ENCODE results near the gene RDH16.

RDH16 gene

DNA sequence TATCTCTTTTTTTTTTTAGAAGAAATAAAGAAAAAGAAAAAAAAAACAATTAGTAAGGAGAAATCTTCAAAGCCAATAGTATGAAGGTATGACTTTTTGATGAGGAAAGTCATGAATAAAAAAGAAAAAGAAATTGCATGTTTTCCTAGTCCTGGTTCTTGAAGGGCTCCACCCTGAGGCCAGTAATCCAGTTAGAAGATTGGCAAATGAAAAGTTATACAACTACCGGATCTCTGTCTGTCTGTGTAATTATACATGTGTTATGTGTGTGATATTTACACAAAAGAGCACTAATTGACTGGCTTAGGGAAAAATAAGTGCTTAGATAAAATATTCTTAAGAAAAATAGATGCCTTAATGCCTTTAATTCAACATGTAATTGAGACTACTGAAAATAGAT, 51.6 kb downstream of the RDH16 start:
- FAIRE-seq (no peak), DNase-seq (ENCODE audit: insufficient read length, low spot score) (no peak)
- TF ChIP-seq PAX5 (IDR thresholded peaks at IDR 0.05; ENCODE audit: insufficient read depth, low read length, severe bottlenecking): no peak
- no peak for TF ChIP-seq TAF1 (IDR thresholded peaks at IDR 0.05; ENCODE audit: low read depth, low read length)
- no peak for TF ChIP-seq POLR2AphosphoS5 (IDR thresholded peaks at IDR 0.05; ENCODE audit: low read depth, low read length)
- no peak for TF ChIP-seq POLR2A (IDR thresholded peaks at IDR 0.05; ENCODE audit: low read depth, low read length)
- no peak for TF ChIP-seq POU2F2 (IDR thresholded peaks at IDR 0.05; ENCODE audit: low read depth, low read length)
- no peak for TF ChIP-seq SPI1 (IDR thresholded peaks at IDR 0.05; ENCODE audit: low read depth, low read length)

DNA sequence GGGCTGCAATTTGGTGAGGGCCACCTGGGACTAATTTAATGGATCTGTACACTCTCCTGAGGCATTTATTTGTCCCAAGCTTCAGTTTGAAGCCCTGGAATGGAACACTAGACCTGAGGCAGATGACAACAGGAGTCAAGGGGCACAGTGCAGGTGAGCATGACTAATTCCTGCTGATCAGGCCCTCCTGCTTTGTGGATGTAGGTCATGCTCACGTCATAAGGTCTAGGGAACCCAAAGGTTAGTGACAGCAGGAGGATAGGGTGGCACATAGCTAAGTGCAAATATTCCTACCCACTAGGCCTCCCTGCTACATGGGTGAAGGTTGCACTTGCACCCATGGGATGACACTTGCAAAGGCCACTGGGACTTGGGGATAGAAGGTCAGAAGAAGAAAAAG, 54.0 kb downstream of the RDH16 start:
- FAIRE-seq: no peak
- no peak for DNase-seq (ENCODE audit: insufficient read length, low spot score)
- TF ChIP-seq POLR2A (IDR thresholded peaks at IDR 0.05; ENCODE audit: low read depth, low read length): no peak
- no peak for TF ChIP-seq SPI1 (IDR thresholded peaks at IDR 0.05; ENCODE audit: low read depth, low read length)
- TF ChIP-seq POLR2AphosphoS5 (IDR thresholded peaks at IDR 0.05; ENCODE audit: low read depth, low read length): no peak
- no peak for TF ChIP-seq POU2F2 (IDR thresholded peaks at IDR 0.05; ENCODE audit: low read depth, low read length)
- no peak for TF ChIP-seq TAF1 (IDR thresholded peaks at IDR 0.05; ENCODE audit: low read depth, low read length)
- TF ChIP-seq PAX5 (IDR thresholded peaks at IDR 0.05; ENCODE audit: insufficient read depth, low read length, severe bottlenecking): no peak

Measured in GM12891 (cell line).